NCI-H526 (cell line): ENCODE measurements around the gene PDIA5.

Experiments used
- DNase-seq, 2 experiments: peaks; one replicate each; lab custom pipeline; 2025; lab: John Stamatoyannopoulos, UW

The PDIA5 gene

GRCh38 chr3:123071581-123071980, 4.8 kb downstream of the PDIA5 start:
- DNase-seq, result no peak

GRCh38 chr3:123072152-123072551, 5.3 kb downstream of the PDIA5 start:
- no peak for DNase-seq

DNA sequence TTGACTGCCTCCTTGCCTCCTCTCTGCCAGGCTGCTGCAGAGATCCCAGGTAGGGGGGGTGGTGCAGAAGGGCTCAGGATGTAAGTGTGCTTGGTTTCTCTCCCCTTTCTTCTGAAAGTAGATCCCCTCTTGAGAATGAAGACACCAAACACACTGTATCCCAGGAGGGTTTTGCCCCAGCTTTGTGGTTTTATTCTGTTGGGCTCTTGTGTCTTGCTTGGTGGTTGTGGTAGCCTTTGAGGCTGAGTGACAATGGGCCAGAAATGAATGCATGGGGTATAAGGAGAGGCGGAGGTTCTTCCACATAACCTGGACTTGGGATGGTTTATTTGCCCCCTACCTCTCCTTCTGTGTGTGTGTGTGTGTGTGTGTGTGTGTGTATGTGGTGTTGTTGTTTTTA, 5.7 kb downstream of the PDIA5 start:
- DNase-seq, result no peak

- no peak for DNase-seq
Observed at GRCh38 chr3:123075359-123075758, 8.5 kb downstream of the PDIA5 start.

DNA sequence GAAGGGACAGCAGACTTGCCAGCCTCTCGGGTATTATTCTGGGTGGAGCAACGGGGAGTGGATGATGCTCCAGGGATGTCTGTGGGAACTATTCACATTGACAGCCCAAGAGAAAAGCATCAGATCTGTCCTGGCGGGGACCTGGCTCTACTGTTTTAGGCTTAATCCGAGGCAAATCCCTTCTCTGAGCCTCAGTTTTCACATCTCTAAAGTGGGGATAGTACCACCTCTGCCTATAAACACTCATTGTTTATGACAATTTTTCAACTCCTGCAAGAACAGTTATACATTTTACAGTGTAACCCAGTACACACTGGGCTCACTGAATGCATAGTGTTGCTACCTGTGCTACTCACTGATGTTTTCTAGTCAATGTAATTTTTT, 9.3 kb downstream of the PDIA5 start:
- DNase-seq, result no peak

- DNase-seq, result no peak
Observed at GRCh38 chr3:123076496-123077418, 9.9 kb downstream of the PDIA5 start.

DNA sequence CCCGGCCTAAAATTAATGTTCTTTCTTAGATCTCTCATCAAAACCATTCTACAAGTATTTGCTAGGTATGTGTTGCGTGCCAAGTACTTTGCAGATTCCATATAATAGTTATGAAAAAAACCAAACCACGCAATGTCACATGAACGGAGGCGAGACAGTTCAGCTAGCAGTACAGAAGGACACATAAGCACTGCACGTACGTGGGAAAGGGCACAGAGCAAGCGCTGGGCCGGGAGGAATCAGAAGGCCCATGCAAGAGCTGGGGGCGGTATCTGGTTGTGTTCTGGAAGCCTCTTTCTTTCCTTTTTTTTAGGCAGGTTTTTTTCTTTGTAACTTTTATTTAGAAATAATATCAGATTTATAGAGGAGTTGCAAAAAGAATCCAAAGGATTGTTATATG, 11.3 kb downstream of the PDIA5 start:
- no peak for DNase-seq

DNA sequence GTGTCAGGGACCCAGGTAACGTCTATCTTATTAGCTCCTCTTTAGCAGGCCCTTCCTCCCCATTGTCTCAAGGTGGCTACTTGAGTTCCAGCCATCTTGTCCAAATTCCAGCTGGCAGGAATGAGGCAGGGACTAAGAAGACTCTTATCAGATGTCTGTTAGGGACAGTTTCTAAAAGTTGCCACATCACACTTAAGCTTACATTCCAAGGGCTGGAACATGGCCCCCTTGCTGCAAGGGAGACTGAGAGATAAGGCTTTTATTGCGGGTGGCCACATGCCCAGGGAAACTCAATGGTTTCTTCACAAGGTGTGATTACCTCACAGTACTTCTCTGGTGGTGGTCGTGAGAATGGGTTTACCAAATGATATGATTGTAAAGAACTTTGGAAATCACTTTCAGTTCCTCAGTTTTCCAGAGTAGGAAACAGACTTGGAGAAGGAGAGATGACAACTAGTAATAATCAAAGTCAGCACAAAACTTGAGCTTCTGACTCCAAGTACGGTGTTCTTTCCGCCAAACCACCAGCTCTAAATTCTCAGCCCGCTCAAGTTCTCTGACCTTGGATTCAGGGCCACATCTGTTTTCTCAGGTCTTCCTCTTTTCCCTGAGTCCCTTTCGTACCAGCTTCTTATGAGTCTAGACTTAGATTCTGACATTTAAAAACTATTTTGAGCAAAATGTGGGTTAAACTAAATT, 14.2 kb downstream of the PDIA5 start:
- DNase-seq, result no peak

GRCh38 chr3:123081718-123082369, 15.0 kb downstream of the PDIA5 start:
- no peak for DNase-seq

DNA sequence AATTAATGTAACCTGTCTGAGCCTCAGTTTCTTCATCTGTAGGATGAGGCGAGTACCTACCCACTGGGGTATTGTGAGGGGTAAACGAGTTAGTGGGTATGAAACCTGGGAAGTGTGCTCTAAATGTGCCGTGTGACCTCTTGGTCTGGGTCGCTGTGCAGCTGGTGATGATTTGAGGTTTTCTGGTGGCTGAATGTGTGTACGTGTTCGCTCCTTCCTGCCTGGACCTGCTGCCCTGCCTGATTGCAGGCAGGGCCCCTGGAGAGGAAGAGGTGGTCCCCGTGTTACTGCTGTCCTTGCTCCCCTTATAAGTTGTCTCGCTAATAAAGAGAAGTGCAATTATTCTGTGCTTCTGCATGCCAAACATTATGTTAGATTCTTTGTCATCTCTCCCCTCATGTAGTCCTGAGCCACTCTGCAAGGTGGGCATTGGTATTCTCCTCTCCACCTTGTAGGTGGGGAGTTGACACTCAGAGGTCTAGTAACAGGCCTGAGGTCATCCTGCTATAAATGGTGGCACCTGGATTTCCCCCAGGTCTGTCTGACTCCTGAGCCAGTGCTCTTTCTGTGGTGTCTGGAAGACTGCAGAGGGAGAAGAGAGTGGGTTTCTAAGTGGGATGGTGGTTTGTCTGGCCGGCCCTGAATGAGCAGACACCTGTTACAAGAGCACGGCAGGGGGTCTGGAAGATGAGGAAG, 15.7 kb downstream of the PDIA5 start:
- DNase-seq, result no peak

- peak in 1 of 2 experiments; percentile 41 for DNase-seq
Observed at GRCh38 chr3:123083383-123084124, 16.7 kb downstream of the PDIA5 start.

GRCh38 chr3:123084192-123084591, 17.4 kb downstream of the PDIA5 start:
- no peak for DNase-seq

DNA sequence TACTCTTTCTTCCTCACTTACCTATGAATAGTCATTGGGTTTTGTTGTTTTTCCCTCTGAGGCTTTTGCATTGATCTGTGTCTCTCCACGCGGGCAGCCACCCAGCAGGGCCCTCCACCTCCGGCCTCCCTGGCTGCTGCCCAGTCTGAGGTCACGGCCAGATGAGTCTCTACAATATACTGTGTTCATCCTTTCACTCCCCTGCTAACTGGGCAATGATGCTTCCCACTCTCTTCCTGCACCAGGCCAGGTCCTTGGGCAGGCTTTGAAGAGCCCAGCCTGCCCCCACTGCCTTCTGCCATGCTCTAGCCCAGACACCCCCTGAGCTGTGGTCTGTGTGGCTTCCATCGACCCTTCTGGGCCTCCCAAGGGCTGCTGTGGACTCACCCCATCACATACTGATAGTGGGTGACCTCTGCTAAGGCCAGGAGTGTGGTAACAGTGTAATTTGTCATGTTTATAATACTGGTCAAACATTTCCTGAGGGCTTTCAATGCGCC, 18.0 kb downstream of the PDIA5 start:
- no peak for DNase-seq

GRCh38 chr3:123085293-123085931, 18.6 kb downstream of the PDIA5 start:
- DNase-seq, result peak in 1 of 2 experiments; percentile 22

GRCh38 chr3:123085932-123086627, 19.3 kb downstream of the PDIA5 start:
- no peak for DNase-seq

DNA sequence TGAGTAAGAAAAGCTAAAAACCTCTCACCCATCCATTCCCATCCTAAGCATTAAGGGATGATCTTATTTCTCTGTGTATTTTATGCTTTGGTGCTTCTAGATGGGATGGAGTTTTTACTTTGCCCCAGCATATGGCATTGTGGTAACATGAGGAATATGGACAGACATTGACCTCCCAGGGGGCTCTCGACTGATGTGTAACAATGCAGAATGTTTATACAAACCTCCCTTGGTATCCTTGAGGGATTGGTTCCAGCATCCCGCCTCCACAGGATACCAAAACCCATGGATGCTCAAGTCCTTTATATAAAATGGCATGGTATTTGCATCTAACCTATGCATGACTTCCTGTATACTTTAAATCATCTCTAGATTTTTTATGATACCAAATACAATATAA, 21.6 kb downstream of the PDIA5 start:
- no peak for DNase-seq

DNA sequence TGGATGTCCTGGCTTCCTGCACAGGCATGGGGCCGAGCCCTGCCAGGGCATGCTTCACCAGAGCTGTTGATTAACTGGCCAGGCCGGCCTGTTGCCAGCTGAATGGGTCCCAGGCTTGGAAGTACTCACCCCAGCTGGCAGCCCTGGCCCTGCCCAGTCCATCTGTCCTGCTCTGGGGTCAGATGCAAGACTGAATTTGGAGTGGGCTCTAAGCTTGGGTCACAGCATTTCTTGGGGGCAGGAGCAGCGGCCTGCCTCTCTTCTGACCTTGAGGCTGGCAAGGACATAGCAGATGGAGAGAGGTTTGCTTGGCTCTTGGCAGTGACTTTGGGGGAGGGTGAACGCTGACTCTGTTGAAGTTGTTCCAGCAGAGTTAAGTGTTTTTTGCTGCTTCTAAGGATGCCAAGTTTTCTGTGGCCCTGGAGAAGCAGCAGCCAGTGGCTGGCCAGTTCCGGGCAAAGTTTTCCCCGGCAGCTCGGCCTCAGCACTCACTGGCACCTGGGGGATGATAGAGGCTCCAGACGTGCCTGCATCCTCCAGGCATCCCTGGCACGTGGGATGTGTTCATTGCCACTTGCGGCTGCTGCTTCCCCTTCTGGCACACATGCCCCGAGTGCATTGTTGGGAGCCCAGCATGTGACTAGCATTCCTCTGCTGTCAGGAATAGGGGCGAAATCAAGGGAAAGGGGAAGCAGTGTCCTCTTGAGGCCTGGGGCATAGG, 22.9 kb downstream of the PDIA5 start:
- DNase-seq, result no peak

GRCh38 chr3:123090728-123091531, 24.1 kb downstream of the PDIA5 start:
- DNase-seq, result no peak

DNA sequence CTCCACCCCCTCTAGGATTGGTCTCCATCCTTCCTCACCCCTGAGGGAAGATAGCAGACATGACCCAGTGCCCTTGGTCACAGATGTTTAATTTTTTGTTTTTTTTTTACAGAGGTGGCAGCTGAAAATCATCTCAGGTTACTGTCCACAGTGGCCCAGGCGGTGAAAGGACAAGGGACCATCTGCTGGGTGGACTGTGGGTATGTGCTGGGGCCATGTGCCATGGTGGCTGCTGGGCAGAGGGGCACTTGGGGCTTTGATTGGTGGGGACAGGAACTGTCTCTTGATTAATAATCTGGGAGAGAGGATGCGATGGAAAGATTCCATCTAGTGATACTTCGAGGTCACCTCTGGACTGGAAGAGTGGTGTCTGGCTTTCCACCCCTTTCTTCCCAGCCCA, 25.4 kb downstream of the PDIA5 start:
- DNase-seq, result no peak
